GM10266 (cell line): ENCODE measurements around the gene PPM1A.

ENCODE experiments used
- DNase-seq: peaks from one replicate; pipeline ENCODE4 v3.0.0; 2012; ENCODE audit errors: extremely low spot score
- TF ChIP-seq, protein P1 (sequence below): IDR thresholded peaks from 2 replicates; pipeline ENCODE4 v1.5.1; 2012; ENCODE audit warnings: mild to moderate bottlenecking, low read depth; ENCODE audit not compliant: control insufficient read depth, insufficient read depth; ENCODE audit errors: missing control alignments

PPM1A gene

DNA sequence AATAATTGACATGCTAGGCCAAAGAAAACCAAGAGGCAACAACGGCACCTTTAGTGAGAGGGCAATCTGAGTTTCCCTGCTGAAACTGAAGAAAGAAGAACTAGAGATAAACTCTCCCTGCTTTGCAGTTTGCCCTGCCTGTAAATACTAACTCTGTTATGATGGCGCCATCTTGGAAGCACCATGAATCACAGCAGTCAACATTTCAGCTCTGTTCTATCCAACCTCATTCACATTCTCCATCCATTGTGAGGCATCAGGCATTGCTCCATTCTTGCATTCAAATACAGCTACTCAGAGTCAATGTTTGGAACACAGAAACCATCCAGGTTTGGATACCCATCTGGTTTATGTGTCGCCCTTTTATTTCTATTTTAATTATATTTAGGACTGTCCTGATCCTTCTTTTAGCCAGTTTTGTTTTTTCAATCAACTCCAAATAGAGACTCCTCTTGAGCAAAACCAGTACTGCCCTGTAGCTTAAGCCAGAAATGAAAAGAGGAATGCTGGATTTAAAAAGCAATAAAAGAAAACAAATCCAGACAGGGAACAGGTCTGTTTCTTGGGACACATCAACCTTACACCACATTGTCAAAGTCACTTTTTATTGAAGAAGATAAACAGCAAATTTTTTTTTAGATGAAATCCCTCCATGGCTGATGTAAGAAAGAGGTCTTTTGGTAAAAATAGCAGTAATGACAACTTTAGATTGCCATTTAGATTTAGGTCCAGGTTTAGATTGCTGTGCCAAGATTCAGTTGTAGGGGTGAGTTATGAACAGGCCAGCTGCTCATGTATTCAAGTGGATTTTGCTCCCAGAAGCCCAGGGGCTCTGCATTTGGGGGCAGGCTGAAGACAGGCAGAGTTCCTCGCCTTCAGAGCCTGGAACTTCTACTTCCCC lies 33.3 kb upstream of the PPM1A start:
- DNase-seq: no peak
- TF ChIP-seq, protein P1, sequence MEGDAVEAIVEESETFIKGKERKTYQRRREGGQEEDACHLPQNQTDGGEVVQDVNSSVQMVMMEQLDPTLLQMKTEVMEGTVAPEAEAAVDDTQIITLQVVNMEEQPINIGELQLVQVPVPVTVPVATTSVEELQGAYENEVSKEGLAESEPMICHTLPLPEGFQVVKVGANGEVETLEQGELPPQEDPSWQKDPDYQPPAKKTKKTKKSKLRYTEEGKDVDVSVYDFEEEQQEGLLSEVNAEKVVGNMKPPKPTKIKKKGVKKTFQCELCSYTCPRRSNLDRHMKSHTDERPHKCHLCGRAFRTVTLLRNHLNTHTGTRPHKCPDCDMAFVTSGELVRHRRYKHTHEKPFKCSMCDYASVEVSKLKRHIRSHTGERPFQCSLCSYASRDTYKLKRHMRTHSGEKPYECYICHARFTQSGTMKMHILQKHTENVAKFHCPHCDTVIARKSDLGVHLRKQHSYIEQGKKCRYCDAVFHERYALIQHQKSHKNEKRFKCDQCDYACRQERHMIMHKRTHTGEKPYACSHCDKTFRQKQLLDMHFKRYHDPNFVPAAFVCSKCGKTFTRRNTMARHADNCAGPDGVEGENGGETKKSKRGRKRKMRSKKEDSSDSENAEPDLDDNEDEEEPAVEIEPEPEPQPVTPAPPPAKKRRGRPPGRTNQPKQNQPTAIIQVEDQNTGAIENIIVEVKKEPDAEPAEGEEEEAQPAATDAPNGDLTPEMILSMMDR: no peak

DNA sequence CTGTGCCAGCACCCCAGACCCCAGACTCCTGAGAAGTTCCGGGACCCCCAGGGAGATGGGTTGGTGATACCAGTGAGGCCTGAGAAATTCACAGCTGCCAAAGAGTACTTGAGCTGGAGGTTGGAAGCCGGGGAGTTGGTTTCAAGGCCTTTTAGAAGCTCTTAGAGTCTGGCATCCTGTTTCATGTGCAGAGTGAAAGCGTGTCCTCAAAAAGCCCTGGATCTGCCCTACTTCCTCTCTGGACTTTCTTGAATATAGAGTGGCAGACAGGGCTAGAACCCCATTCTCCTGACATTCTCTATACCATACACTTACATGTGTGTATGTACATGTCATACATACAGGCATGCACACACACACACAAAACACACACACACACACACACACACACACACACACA lies 31.3 kb upstream of the PPM1A start:
- TF ChIP-seq, protein P1: no peak
- DNase-seq: no peak

DNA sequence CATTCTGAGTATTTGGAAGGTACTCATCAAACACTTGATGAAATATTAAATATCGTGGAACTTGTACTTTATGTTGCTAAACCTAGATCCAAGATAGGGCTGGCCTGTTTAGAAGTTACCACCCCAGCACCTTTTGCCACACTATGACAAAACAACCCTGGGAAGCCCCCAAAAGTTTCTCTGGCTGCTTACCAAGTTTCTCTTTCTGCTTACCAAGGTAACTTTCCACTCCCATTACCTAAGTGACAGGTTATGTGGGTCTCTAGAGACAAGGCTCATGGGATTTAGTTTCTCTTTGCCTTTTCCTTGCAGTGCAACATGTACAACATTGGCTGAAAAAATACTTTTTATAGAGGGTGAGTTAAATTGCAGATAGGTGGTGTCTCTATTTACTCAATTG lies 28.9 kb upstream of the PPM1A start:
- TF ChIP-seq, protein P1: no peak
- DNase-seq: peak; percentile 37

DNA sequence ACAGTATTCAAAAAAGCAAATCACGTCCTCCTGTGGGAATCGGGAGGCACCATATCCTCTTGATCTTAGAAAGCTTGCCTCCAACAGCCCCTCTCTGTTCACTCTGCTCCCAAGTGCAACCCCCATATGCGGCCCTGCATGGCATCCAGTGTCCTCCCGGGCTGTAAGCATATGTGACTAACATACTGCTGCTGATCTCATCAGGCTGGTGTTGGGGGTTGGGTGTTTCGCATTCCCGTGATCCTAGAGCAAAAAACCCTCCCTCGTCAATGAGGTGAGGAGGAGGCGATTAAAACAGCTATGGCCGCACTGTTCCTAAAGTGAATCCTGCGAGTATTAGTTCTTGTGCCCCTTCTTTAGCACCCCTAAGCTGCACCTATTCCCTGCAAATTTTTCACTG lies 28.1 kb upstream of the PPM1A start:
- DNase-seq: no peak
- TF ChIP-seq, protein P1: no peak

DNA sequence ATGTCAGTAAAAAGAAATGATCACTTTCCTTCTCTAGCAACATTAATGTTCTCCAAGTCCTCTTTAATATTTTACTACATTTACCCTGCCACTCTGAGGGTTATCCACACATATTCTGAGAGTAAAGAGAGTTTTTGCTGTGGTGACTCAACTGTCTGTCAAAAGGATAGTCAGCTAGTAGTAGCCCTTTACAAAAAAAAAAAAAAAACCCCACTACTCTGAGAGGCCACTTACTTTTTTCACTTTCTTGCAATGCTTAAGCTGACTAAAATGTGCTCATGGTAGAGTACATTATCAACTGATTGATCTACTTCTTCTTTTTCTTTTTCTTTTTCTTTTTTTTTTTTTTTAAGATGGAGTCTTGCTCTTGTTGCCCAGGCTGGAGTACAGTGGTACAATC lies 27.6 kb upstream of the PPM1A start:
- no peak for DNase-seq
- TF ChIP-seq, protein P1: no peak

DNA sequence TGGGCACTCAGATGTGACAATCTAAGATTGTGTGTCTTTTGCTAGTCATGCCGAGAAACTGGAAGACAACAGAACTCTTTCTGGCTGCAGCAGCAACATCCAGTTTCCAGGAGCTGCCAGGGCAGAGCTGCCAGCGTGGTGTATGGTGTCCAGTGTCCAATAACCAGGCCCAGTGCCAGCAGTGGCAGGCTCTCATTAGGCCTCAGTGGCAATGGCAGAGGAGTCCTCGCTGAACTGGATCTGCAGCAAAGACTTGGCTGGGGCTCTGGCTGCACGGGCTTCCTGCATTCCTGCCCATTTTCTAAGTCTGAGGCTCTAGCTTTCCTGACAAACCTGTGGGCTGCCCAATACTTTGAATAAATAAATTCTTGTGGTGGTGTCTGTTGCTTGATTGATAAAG lies 26.2 kb upstream of the PPM1A start:
- DNase-seq: no peak
- TF ChIP-seq, protein P1: no peak

DNA sequence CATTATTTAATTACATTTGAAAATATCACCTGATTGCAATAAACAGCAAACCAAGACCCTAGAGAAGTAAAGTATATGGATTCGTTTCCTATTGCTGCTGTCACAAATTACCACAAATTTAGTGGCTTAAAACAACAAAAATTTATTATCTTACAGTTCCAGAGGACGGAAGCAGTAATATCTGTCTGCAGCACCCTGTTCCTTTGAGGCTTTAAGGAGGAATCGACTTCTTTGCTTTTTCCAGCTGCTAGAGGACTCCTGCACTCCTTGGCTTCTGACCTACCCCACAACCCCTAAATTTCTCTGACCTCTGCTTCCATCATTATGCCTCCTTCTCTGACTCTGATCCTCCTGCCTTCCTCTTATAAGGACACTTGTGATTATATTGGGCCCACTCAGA lies 23.8 kb upstream of the PPM1A start:
- TF ChIP-seq, protein P1: no peak

More for the DNA sequence above, 23.8 kb upstream of the PPM1A start:
- DNase-seq: no peak
